OCI-LY3 (cell line): Measurements from ENCODE around the gene PIP4K2B.

ENCODE experiments used
- H2AFZ ChIP-seq: fragments of 200-600, 300-600 bp; shearing (Covaris generic); 2 replicates; pipeline ENCODE4 v1.6.0; 2014; ENCODE audit warnings: antibody characterized with exemption, low read depth, low read length
- H3K27ac ChIP-seq: fragments of 200-600, 300-600 bp; sonication (generic); 2 replicates; pipeline ENCODE4 v1.5.1; 2014; ENCODE audit warnings: mild to moderate bottlenecking, low read length, moderate library complexity, mixed read lengths
- H3K27me3 ChIP-seq: fragments of 200-600, 300-600 bp; sonication (generic); 2 replicates; pipeline ENCODE4 v1.6.1; 2014; ENCODE audit warnings: low read depth, low read length, mixed read lengths
- H3K36me3 ChIP-seq: fragments of 200-600, 300-600 bp; sonication (generic); replicated peaks from 2 replicates; pipeline ENCODE3; 2014; ENCODE audit warnings: low read depth, low read length, mixed read lengths
- H3K4me1 ChIP-seq: fragments of 300-600, 200-600 bp; sonication (generic); 2 replicates; pipeline ENCODE4 v1.6.1; 2014; ENCODE audit warnings: low read length, mixed read lengths
- H3K4me2 ChIP-seq: fragments of 200-600, 300-600 bp; sonication (generic); 2 replicates; pipeline ENCODE4 v1.6.1; 2014; ENCODE audit warnings: low read length, mixed read lengths
- H3K4me3 ChIP-seq: fragments of 300-600, 200-600 bp; sonication (generic); 2 replicates; pipeline ENCODE4 v1.5.1; 2014; ENCODE audit warnings: antibody characterized with exemption, mild to moderate bottlenecking, low read length, moderate library complexity
- H3K79me2 ChIP-seq: fragments of 300-600, 200-600 bp; shearing (Covaris generic); 2 replicates; pipeline ENCODE4 v1.6.1; 2014; ENCODE audit warnings: mild to moderate bottlenecking, low read length, mixed read lengths
- H3K9ac ChIP-seq: fragments of 300-600, 200-600 bp; shearing (Covaris generic); 2 replicates; pipeline ENCODE4 v1.6.0; 2014; ENCODE audit warnings: mild to moderate bottlenecking, low read length, moderate library complexity
- H3K9me3 ChIP-seq: fragments of 200-600, 300-600 bp; shearing (Covaris generic); 2 replicates; pipeline ENCODE4 v1.6.1; 2014; ENCODE audit warnings: low read length, mixed read lengths; ENCODE audit not compliant: insufficient read depth
- H4K20me1 ChIP-seq: fragments of 200-600, 300-600 bp; sonication (generic); 2 replicates; pipeline ENCODE4 v1.6.1; 2016; ENCODE audit warnings: low read length, mixed read lengths; ENCODE audit not compliant: insufficient read depth
- EZH2phosphoT487 ChIP-seq: fragments of 200-600 bp; shearing (Covaris generic); IDR thresholded peaks from 2 replicates; pipeline ENCODE4 v1.6.1; 2018; ENCODE audit warnings: antibody characterized with exemption, mixed run types, low read depth
- TF ChIP-seq, protein P1 (sequence below): fragments of 200-600, 300-600 bp; sonication (generic); IDR thresholded peaks from 2 replicates; pipeline ENCODE4 v1.5.1; 2014; ENCODE audit warnings: antibody characterized with exemption, low read length, low read depth

PIP4K2B gene

GRCh38 chr17:38719943-38720641 is 79.3 kb downstream of the PIP4K2B start:
- TF ChIP-seq EZH2phosphoT487, result no peak
- TF ChIP-seq, protein P1, sequence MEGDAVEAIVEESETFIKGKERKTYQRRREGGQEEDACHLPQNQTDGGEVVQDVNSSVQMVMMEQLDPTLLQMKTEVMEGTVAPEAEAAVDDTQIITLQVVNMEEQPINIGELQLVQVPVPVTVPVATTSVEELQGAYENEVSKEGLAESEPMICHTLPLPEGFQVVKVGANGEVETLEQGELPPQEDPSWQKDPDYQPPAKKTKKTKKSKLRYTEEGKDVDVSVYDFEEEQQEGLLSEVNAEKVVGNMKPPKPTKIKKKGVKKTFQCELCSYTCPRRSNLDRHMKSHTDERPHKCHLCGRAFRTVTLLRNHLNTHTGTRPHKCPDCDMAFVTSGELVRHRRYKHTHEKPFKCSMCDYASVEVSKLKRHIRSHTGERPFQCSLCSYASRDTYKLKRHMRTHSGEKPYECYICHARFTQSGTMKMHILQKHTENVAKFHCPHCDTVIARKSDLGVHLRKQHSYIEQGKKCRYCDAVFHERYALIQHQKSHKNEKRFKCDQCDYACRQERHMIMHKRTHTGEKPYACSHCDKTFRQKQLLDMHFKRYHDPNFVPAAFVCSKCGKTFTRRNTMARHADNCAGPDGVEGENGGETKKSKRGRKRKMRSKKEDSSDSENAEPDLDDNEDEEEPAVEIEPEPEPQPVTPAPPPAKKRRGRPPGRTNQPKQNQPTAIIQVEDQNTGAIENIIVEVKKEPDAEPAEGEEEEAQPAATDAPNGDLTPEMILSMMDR, result no peak
- Histone ChIP-seq H3K4me3 (no peak overlapping the region), H2AFZ (no peak overlapping the region), H3K27me3 (no peaks in the 10 kb centered on the region), H3K9me3 (no peaks in the 10 kb centered on the region), H3K27ac (no peak overlapping the region), H3K4me1 (peaks cover 9% of the 10 kb centered on the region), H3K9ac (no peak overlapping the region), H4K20me1 (no peaks in the 10 kb centered on the region), H3K79me2 (no peaks in the 10 kb centered on the region), H3K36me3 (peaks cover 63% of the 10 kb centered on the region), H3K4me2 (no peak overlapping the region)

DNA sequence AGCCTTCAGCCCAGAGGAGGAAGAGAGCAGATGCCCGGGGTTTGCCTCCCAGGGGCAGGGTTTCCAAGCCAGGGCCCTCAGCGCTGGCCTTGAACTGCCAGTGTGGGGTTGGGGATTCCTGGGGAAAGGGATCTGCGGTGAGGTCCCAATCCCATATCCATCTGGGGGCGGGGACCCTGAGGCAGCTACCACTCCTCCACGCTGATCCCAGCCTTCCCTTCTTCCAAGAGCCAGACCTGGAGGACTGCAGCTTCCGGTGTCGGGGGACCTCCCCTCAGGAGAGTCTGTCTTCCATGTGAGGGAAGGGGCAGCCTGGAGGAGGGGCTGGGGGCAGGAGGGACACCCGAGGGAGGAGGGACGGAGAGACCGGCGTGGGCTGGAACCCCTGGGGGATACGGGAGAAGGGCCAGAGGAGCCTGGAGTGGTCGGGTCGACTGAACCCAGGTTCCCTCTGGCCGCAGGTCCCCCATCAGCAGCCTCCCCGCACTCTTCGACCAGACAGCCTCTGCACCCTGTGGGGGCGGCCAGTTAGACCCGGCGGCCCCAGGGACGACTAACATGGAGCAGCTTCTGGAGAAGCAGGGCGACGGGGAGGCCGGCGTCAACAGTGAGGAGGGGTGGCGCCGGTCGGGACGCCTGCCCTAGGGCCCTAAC is 79.9 kb downstream of the PIP4K2B start:
- Histone ChIP-seq H3K4me2 (no peak overlapping the region), H3K4me3 (no peak overlapping the region), H3K79me2 (no peaks in the 10 kb centered on the region), H3K27me3 (no peaks in the 10 kb centered on the region), H3K9ac (no peak overlapping the region), H2AFZ (no peak overlapping the region), H4K20me1 (no peaks in the 10 kb centered on the region), H3K9me3 (no peaks in the 10 kb centered on the region), H3K27ac (no peak overlapping the region), H3K36me3 (peaks cover 65% of the 10 kb centered on the region), H3K4me1 (peaks cover 15% of the 10 kb centered on the region)
- no peak for TF ChIP-seq EZH2phosphoT487
- TF ChIP-seq, protein P1, result no peak

DNA sequence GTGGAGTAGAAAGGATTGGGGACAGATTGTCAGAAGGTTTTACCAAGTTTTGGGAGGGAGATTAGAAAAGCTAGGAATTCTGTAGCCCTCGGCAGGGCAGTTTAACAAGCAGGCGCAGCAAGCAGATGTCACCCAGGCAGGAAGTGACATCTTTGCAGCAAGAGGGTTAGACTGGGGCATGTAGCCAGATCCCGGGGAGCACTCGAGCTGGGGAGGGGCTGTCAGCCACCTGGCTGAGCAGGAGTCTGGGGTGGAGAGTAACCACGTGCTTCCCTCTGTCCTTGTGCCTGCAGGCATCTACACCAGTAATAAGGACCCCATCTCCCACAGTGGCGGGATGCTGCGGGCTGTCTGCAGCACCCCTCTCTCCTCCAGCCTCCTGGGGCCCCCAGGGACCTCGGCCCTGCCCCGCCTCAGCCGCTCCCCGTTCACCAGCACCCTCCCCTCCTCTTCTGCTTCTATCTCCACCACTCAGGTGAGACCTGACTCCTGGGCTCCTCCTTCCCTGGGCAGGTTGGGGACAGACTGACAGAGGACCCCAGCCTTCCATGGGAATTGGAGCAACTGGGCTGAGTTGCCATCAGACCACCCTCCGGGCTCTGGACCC is 82.1 kb downstream of the PIP4K2B start:
- Histone ChIP-seq H3K4me1 (peaks cover 15% of the 10 kb centered on the region), H3K27me3 (no peaks in the 10 kb centered on the region), H3K4me2 (no peak overlapping the region), H3K36me3 (peaks cover 76% of the 10 kb centered on the region), H3K4me3 (no peak overlapping the region), H3K79me2 (no peaks in the 10 kb centered on the region), H3K27ac (no peak overlapping the region), H4K20me1 (no peaks in the 10 kb centered on the region; the same call in 1 of the 2 replicates), H3K9me3 (no peaks in the 10 kb centered on the region), H3K9ac (no peak overlapping the region), H2AFZ (no peak overlapping the region)
- no peak for TF ChIP-seq EZH2phosphoT487
- TF ChIP-seq, protein P1, result no peak

GRCh38 chr17:38716368-38717005 is 82.9 kb downstream of the PIP4K2B start:
- Histone ChIP-seq H3K4me2 (no peak overlapping the region), H3K27me3 (no peaks in the 10 kb centered on the region), H3K4me3 (no peak overlapping the region), H3K9me3 (no peaks in the 10 kb centered on the region), H3K36me3 (peaks cover 75% of the 10 kb centered on the region), H2AFZ (no peak overlapping the region), H4K20me1 (no peaks in the 10 kb centered on the region; the same call in 1 of the 2 replicates), H3K27ac (no peak overlapping the region), H3K9ac (no peak overlapping the region), H3K4me1 (peaks cover 15% of the 10 kb centered on the region), H3K79me2 (no peaks in the 10 kb centered on the region)
- no peak for TF ChIP-seq EZH2phosphoT487
- TF ChIP-seq, protein P1, result no peak
